ENCODE data around the gene FRMD1.

Gene FRMD1

DNA sequence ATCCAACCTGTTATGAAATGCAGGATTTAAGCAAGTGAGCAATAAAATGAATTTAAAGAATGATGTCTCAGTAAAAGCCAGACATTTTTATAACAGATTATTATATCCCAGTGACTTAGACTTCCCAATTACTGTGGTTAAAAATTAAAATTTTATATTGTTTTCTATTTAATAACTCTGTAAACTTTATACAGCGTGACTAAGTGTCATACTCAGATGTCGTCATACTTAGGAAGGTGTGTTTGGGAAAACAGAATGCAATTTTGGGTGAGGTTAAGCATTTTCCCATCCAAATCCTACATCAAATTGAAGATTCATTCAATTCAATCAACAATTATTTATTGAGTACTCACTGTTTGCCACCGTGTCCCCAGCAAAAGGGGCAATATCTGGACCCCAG, 31.4 kb upstream of the FRMD1 start:
- no peak for TF ChIP-seq ZNF274 (IDR thresholded peaks at IDR 0.05; ENCODE audit: low read depth, low read length)
- TF ChIP-seq SUZ12 (IDR thresholded peaks at IDR 0.05; ENCODE audit: extremely low read depth, insufficient read depth, insufficient read length): no peak
- no peak for TF ChIP-seq YY1 (IDR thresholded peaks at IDR 0.05; ENCODE audit: insufficient read depth, insufficient read length)
- no peak overlapping the region for H3K4me3 ChIP-seq (ENCODE audit: insufficient read length, low read depth)
- no peaks in the 10 kb centered on the region for H3K27me3 ChIP-seq (ENCODE audit: insufficient read depth, insufficient read length)
- H3K9ac ChIP-seq (ENCODE audit: insufficient read length, low read depth): no peak overlapping the region
- DNase-seq (ENCODE audit: low read depth, low spot score): no peak
- no peaks in the 10 kb centered on the region for H3K9me3 ChIP-seq (ENCODE audit: insufficient read depth, low read length)
- no peaks in the 10 kb centered on the region for H3K36me3 ChIP-seq (ENCODE audit: insufficient read depth, insufficient read length, low read length)
- no peaks in the 10 kb centered on the region for H3K4me1 ChIP-seq (ENCODE audit: insufficient read depth, insufficient read length)

DNA sequence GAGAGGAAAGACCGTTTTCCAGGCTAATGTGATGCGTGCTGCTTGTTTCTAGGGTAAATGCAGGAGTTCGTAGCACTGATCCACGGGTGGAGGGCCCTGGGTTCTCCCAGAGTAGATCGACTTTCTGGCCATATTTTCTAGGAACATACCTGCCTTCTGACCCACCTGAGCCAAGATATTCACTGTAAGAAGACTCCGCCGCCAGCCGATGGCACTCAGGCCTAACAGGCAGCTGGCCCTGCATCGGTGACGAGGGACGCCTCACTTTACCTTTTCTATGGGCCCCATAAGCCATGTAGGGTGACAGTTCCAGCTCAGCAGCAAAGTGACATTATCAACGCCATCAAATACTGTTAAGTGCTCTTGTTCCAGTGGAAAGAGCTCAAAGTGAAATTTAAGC, 30.2 kb upstream of the FRMD1 start:
- H3K9ac ChIP-seq (ENCODE audit: insufficient read length, low read depth): no peak overlapping the region
- no peak for DNase-seq (ENCODE audit: low read depth, low spot score)
- H3K4me3 ChIP-seq (ENCODE audit: insufficient read length, low read depth): no peak overlapping the region
- H3K36me3 ChIP-seq (ENCODE audit: insufficient read depth, insufficient read length, low read length): no peaks in the 10 kb centered on the region
- no peaks in the 10 kb centered on the region for H3K4me1 ChIP-seq (ENCODE audit: insufficient read depth, insufficient read length)
- TF ChIP-seq ZNF274 (IDR thresholded peaks at IDR 0.05; ENCODE audit: low read depth, low read length) (no peak), SUZ12 (IDR thresholded peaks at IDR 0.05; ENCODE audit: extremely low read depth, insufficient read depth, insufficient read length) (no peak), YY1 (IDR thresholded peaks at IDR 0.05; ENCODE audit: insufficient read depth, insufficient read length) (no peak)
- H3K27me3 ChIP-seq (ENCODE audit: insufficient read depth, insufficient read length): no peaks in the 10 kb centered on the region
- H3K9me3 ChIP-seq (ENCODE audit: insufficient read depth, low read length): no peaks in the 10 kb centered on the region

DNA sequence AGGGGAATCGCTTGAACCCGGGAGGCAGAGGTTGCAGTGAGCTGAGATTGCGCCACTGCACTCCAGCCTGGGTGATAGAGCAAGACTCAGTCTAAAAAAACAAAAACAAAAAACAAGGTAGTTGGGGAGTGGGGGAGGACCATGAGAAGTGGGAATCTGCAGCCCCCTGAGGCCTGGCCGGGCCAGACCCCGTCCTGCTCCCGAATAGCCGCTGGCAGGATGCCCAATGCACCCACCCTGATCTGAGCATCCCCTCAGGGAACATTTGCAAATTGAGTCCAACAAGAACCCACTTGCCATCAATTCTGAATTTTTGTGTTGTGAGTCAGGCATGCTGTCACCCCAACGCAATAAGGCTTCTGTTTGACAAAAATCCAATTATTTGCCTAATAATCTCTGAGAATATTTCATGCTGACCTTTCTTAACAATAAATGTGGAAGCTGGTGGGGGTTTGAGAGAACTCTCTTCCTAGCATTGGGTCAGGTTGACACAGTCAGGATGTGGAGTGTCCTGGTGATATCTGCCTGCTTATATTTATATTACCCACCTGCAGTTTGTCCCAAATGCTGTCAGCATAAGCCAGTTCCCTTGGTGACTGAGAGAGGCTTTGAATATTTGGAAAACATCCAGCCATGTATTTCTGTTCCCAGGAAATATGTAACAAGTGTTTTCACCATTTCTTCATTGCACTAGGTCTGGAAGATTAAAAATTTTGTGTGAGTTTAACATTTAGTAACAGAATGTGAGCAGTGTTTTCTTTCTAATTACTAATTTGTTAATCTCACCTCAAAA, 28.4 kb upstream of the FRMD1 start:
- TF ChIP-seq YY1 (IDR thresholded peaks at IDR 0.05; ENCODE audit: insufficient read depth, insufficient read length) (no peak), SUZ12 (IDR thresholded peaks at IDR 0.05; ENCODE audit: extremely low read depth, insufficient read depth, insufficient read length) (no peak), ZNF274 (IDR thresholded peaks at IDR 0.05; ENCODE audit: low read depth, low read length) (no peak)
- no peak overlapping the region for H3K4me3 ChIP-seq (ENCODE audit: insufficient read length, low read depth)

DNA sequence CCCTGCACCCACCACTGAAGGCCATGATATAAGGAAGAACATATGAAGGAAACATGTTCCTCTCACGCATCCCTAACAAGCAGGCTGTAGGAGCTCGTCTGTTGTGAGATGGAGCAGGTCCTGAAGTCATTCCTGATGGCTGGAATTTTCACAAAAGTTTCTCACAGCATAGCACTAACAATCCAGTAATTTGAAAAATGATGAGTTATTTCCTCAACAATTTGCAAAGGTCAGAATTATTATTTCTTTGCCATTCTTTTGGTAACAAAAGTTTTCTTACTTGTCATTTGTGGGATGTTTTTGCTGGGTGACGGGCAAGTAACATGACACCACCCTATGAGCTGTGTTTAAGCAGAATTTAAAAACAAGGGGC, 27.6 kb upstream of the FRMD1 start:
- H3K9ac ChIP-seq (ENCODE audit: insufficient read length, low read depth): no peak overlapping the region
- no peak for DNase-seq (ENCODE audit: low read depth, low spot score)
- H3K27me3 ChIP-seq (ENCODE audit: insufficient read depth, insufficient read length): no peaks in the 10 kb centered on the region
- no peak overlapping the region for H3K4me3 ChIP-seq (ENCODE audit: insufficient read length, low read depth)
- H3K36me3 ChIP-seq (ENCODE audit: insufficient read depth, insufficient read length, low read length): no peaks in the 10 kb centered on the region
- H3K9me3 ChIP-seq (ENCODE audit: insufficient read depth, low read length): no peaks in the 10 kb centered on the region
- H3K4me1 ChIP-seq (ENCODE audit: insufficient read depth, insufficient read length): no peaks in the 10 kb centered on the region
- TF ChIP-seq YY1 (IDR thresholded peaks at IDR 0.05; ENCODE audit: insufficient read depth, insufficient read length) (no peak), ZNF274 (IDR thresholded peaks at IDR 0.05; ENCODE audit: low read depth, low read length) (no peak), SUZ12 (IDR thresholded peaks at IDR 0.05; ENCODE audit: extremely low read depth, insufficient read depth, insufficient read length) (no peak)

More for the DNA sequence above, 28.4 kb upstream of the FRMD1 start:
- Histone ChIP-seq H3K36me3 (ENCODE audit: insufficient read depth, insufficient read length, low read length) (no peaks in the 10 kb centered on the region), H3K27me3 (ENCODE audit: insufficient read depth, insufficient read length) (no peaks in the 10 kb centered on the region), H3K4me1 (ENCODE audit: insufficient read depth, insufficient read length) (no peaks in the 10 kb centered on the region), H3K9me3 (ENCODE audit: insufficient read depth, low read length) (no peaks in the 10 kb centered on the region), H3K9ac (ENCODE audit: insufficient read length, low read depth) (no peak overlapping the region)
- no peak for DNase-seq (ENCODE audit: low read depth, low spot score)

DNA sequence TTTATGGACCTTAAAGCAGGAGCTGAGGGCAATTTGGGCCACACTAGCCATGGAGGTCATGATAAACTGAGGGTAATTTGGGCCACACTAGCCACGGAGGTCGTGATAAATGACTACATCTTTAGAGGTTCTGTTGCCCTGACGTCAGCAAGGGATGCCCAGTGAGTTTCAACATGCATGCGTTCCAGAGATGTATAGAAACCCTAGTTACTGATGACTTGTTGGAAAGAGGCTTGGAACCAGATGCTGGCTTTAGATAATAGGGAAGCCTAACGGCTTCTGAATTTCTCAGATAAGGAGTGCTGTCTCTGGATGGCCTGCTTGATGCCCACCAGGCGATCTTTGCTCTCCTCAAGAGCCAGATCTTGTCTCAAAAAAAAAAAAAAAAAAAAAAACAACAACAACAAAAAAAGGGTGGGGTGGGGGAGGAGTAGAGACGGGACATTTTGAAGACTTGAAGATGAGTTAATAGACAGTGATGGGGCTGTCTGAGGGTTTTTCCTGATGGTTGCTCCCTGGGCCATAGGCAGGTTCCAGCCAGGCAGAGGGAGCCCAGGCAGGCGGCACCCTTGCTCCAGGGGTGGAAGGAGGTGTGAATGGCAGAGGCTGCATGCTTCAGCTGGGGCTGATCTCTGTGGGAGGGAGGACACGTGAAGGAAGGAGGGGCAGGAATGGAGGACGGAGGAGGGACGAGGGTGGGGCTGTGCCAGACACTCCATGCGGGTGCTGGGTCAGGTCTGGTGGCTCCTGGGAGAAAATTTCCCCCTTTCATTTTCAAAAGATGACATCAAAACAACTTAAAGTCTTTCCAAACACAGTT, 27.0 kb upstream of the FRMD1 start:
- Histone ChIP-seq H3K4me3 (ENCODE audit: insufficient read length, low read depth) (no peak overlapping the region), H3K36me3 (ENCODE audit: insufficient read depth, insufficient read length, low read length) (no peaks in the 10 kb centered on the region), H3K27me3 (ENCODE audit: insufficient read depth, insufficient read length) (no peaks in the 10 kb centered on the region), H3K9me3 (ENCODE audit: insufficient read depth, low read length) (no peaks in the 10 kb centered on the region), H3K9ac (ENCODE audit: insufficient read length, low read depth) (no peak overlapping the region), H3K4me1 (ENCODE audit: insufficient read depth, insufficient read length) (no peaks in the 10 kb centered on the region)
- DNase-seq (ENCODE audit: low read depth, low spot score): no peak
- TF ChIP-seq YY1 (IDR thresholded peaks at IDR 0.05; ENCODE audit: insufficient read depth, insufficient read length) (no peak), ZNF274 (IDR thresholded peaks at IDR 0.05; ENCODE audit: low read depth, low read length) (no peak), SUZ12 (IDR thresholded peaks at IDR 0.05; ENCODE audit: extremely low read depth, insufficient read depth, insufficient read length) (no peak)

DNA sequence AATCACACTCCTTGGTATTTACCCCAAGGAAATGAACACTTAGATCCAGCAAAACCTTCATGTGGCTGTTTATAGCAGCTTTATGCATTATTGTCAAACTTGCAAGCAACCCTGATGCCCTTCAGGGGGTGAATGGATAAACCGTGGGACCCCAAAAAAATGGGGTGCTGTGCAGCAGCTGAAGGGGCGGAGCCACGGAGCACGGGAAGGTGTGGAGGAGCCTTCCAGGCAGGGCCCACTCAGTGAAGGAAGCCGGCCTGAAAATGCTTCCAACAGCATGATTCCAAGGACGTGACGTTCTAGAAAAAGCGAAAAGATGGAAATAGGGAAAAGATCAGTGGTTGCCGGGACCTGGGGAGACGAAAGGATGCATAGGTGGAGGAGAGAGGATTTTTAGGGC, 25.6 kb upstream of the FRMD1 start:
- Histone ChIP-seq H3K4me3 (ENCODE audit: insufficient read length, low read depth) (no peak overlapping the region), H3K36me3 (ENCODE audit: insufficient read depth, insufficient read length, low read length) (no peaks in the 10 kb centered on the region), H3K4me1 (ENCODE audit: insufficient read depth, insufficient read length) (no peaks in the 10 kb centered on the region), H3K27me3 (ENCODE audit: insufficient read depth, insufficient read length) (no peaks in the 10 kb centered on the region), H3K9ac (ENCODE audit: insufficient read length, low read depth) (no peak overlapping the region), H3K9me3 (ENCODE audit: insufficient read depth, low read length) (no peaks in the 10 kb centered on the region)
- TF ChIP-seq YY1 (IDR thresholded peaks at IDR 0.05; ENCODE audit: insufficient read depth, insufficient read length) (no peak), ZNF274 (IDR thresholded peaks at IDR 0.05; ENCODE audit: low read depth, low read length) (no peak)
- no peak for DNase-seq (ENCODE audit: low read depth, low spot score)

All from NT2/D1 (cell line).